Activated naive CD8-positive, alpha-beta T cell (primary cell): ENCODE data around the gene HOATZ.

Experiments
- H3K27ac Mint-ChIP-seq: one replicate; pipeline ENCODE4 v1.8.0; 2021; ENCODE audit warnings: mixed read lengths
- H3K27me3 Mint-ChIP-seq: one replicate; pipeline ENCODE4 v1.8.0; 2021; ENCODE audit warnings: mixed read lengths
- H3K36me3 Mint-ChIP-seq: one replicate; pipeline ENCODE4 v1.8.0; 2021; ENCODE audit warnings: mixed read lengths
- H3K4me1 Mint-ChIP-seq: one replicate; pipeline ENCODE4 v1.8.0; 2021; ENCODE audit warnings: low read depth, mixed read lengths
- H3K4me3 Mint-ChIP-seq: one replicate; pipeline ENCODE4 v1.8.0; 2021; ENCODE audit warnings: mild to moderate bottlenecking, mixed read lengths
- H3K9me3 Mint-ChIP-seq: one replicate; pipeline ENCODE4 v1.8.0; 2021; ENCODE audit warnings: low read depth, mixed read lengths

Gene HOATZ

GRCh38 chr11:111571829-111572501, 57.4 kb downstream of the HOATZ start:
- Mint-ChIP-seq H3K27ac (no peak overlapping the region), H3K9me3 (no peaks in the 10 kb centered on the region), H3K27me3 (peaks cover 4% of the 10 kb centered on the region), H3K4me1 (no peaks in the 10 kb centered on the region), H3K4me3 (no peak overlapping the region), H3K36me3 (no peaks in the 10 kb centered on the region)

- Mint-ChIP-seq H3K4me1 (no peaks in the 10 kb centered on the region), H3K36me3 (no peaks in the 10 kb centered on the region), H3K4me3 (no peak overlapping the region), H3K27me3 (peaks cover 4% of the 10 kb centered on the region), H3K27ac (no peak overlapping the region), H3K9me3 (no peaks in the 10 kb centered on the region)
Measured at GRCh38 chr11:111572581-111572980, 58.0 kb downstream of the HOATZ start.

GRCh38 chr11:111573821-111574249, 59.3 kb downstream of the HOATZ start:
- Mint-ChIP-seq H3K4me3 (no peak overlapping the region), H3K27me3 (peaks cover 4% of the 10 kb centered on the region), H3K36me3 (no peaks in the 10 kb centered on the region), H3K4me1 (no peaks in the 10 kb centered on the region), H3K9me3 (no peaks in the 10 kb centered on the region), H3K27ac (no peak overlapping the region)

GRCh38 chr11:111574373-111575225, 60.0 kb downstream of the HOATZ start:
- Mint-ChIP-seq H3K9me3 (no peaks in the 10 kb centered on the region), H3K27ac (no peak overlapping the region), H3K36me3 (no peaks in the 10 kb centered on the region), H3K27me3 (peaks cover 4% of the 10 kb centered on the region), H3K4me3 (no peak overlapping the region), H3K4me1 (no peaks in the 10 kb centered on the region)

- Mint-ChIP-seq H3K9me3 (no peaks in the 10 kb centered on the region), H3K36me3 (no peaks in the 10 kb centered on the region), H3K4me1 (no peaks in the 10 kb centered on the region), H3K4me3 (no peak overlapping the region), H3K27me3 (peaks cover 3% of the 10 kb centered on the region), H3K27ac (no peak overlapping the region)
Measured at GRCh38 chr11:111575740-111576139, 61.2 kb downstream of the HOATZ start.

GRCh38 chr11:111577821-111578220, 63.2 kb downstream of the HOATZ start:
- Mint-ChIP-seq H3K27me3 (peaks cover 3% of the 10 kb centered on the region), H3K36me3 (no peaks in the 10 kb centered on the region), H3K27ac (no peak overlapping the region), H3K4me3 (no peak overlapping the region), H3K4me1 (no peaks in the 10 kb centered on the region), H3K9me3 (no peaks in the 10 kb centered on the region)

- Mint-ChIP-seq H3K4me3 (no peak overlapping the region), H3K36me3 (no peaks in the 10 kb centered on the region), H3K9me3 (no peaks in the 10 kb centered on the region), H3K27me3 (no peaks in the 10 kb centered on the region), H3K27ac (no peak overlapping the region), H3K4me1 (peaks cover under 1% of the 10 kb centered on the region)
Measured at GRCh38 chr11:111581341-111581740, 66.8 kb downstream of the HOATZ start.

- no peaks in the 10 kb centered on the region for H3K36me3 Mint-ChIP-seq
- no peak overlapping the region for H3K27ac Mint-ChIP-seq
- H3K27me3 Mint-ChIP-seq = no peaks in the 10 kb centered on the region
- H3K4me3 Mint-ChIP-seq = no peak overlapping the region
- peaks cover 1% of the 10 kb centered on the region for H3K4me1 Mint-ChIP-seq
- H3K9me3 Mint-ChIP-seq = no peaks in the 10 kb centered on the region
Measured at GRCh38 chr11:111582163-111582562, 67.6 kb downstream of the HOATZ start.

- Mint-ChIP-seq H3K4me1 (peaks cover 1% of the 10 kb centered on the region), H3K27me3 (no peaks in the 10 kb centered on the region), H3K36me3 (no peaks in the 10 kb centered on the region), H3K4me3 (no peak overlapping the region), H3K9me3 (no peaks in the 10 kb centered on the region), H3K27ac (no peak overlapping the region)
Measured at GRCh38 chr11:111582881-111583280, 68.3 kb downstream of the HOATZ start.

- no peak overlapping the region for H3K27ac Mint-ChIP-seq
- H3K27me3 Mint-ChIP-seq = no peaks in the 10 kb centered on the region
- no peaks in the 10 kb centered on the region for H3K36me3 Mint-ChIP-seq
- no peak overlapping the region for H3K4me3 Mint-ChIP-seq
- H3K9me3 Mint-ChIP-seq = no peaks in the 10 kb centered on the region
- peaks cover 1% of the 10 kb centered on the region for H3K4me1 Mint-ChIP-seq
Measured at GRCh38 chr11:111585371-111585770, 70.8 kb downstream of the HOATZ start.

GRCh38 chr11:111586388-111586831, 71.8 kb downstream of the HOATZ start:
- no peaks in the 10 kb centered on the region for H3K27me3 Mint-ChIP-seq
- no peaks in the 10 kb centered on the region for H3K36me3 Mint-ChIP-seq
- peaks cover 1% of the 10 kb centered on the region for H3K4me1 Mint-ChIP-seq
- H3K27ac Mint-ChIP-seq = no peak overlapping the region
- no peak overlapping the region for H3K4me3 Mint-ChIP-seq
- no peaks in the 10 kb centered on the region for H3K9me3 Mint-ChIP-seq
